Right lobe of liver (tissue), 6 donors: ENCODE results near the gene EZR. TPM values are rescaled to one million over a fixed set of nuclear protein-coding genes. Genes with fewer than 3 reads are reported as not detected.

Experiments
- ATAC-seq, 4 donors: fragments of 200-7000 bp; cut with Tn5 transposase; one replicate each; pipeline ENCODE4 v1.9.1; 2020; ENCODE audit warnings: mild to moderate bottlenecking in 4 of 4, moderate library complexity in 4 of 4
- DNase-seq, 3 donors: peaks; one replicate each; pipeline ENCODE4 v3.0.0-alpha.2; 2020
- H3K27ac ChIP-seq, 3 donors: fragments of 200-600 bp; one replicate each; pipeline ENCODE4 v1.8.0; 2022
- H3K27me3 ChIP-seq, 2 donors: fragments of 200-600 bp; one replicate each; pipeline ENCODE4 v1.8.0; 2022
- H3K36me3 ChIP-seq, 4 donors: fragments of 200-600 bp; sonication (generic) in 1 of 4; one replicate each; pipeline versions ENCODE4 v1.5.1 to v1.8.0; 2017 to 2022; ENCODE audit warnings: control low read depth in 1 of 4
- H3K4me1 ChIP-seq, 4 donors: fragments of 200-600 bp; sonication (generic) in 1 of 4; one replicate each; pipeline versions ENCODE4 v1.5.1 to v1.8.0; 2017 to 2022; ENCODE audit warnings: control low read depth in 1 of 4
- H3K4me3 ChIP-seq, 3 donors: fragments of 200-600 bp; one replicate each; pipeline ENCODE4 v1.8.0; 2022
- H3K9me3 ChIP-seq, 4 donors: fragments of 200-600 bp; sonication (generic) in 1 of 4; one replicate each; pipeline versions ENCODE4 v1.5.1 to v1.8.0; 2017 to 2022; ENCODE audit warnings: control low read depth in 1 of 4
- CTCF ChIP-seq, 4 donors: fragments of 200-600 bp in 3 of 4; fragments of 450-650 bp in 1 of 4; IDR thresholded peaks; one replicate each; pipeline versions ENCODE4 v1.5.1 to v1.8.0; 2016 to 2022; ENCODE audit warnings: antibody characterized with exemption in 4 of 4, mild to moderate bottlenecking in 2 of 4
- POLR2A ChIP-seq: fragments of 450-650 bp; IDR thresholded peaks from one replicate; pipeline ENCODE4 v1.6.1; 2017; ENCODE audit warnings: antibody characterized with exemption, mild to moderate bottlenecking
- WGBS: methylation state at CpG from one replicate; pipeline ENCODE4 v1.1.6; 2018; ENCODE audit warnings: low coverage, low lambda C conversion rate; ENCODE audit not compliant: insufficient coverage; ENCODE audit errors: missing lambda C conversion rate; 5-methylcytosine and 5-hydroxymethylcytosine counted together
- intact Hi-C, 2 donors: fragments of 100-400 bp; cut with DNase I; formaldehyde crosslinking; loops; one replicate each; pipeline versions ENCODE4 v1.11.2 to v1.14.1; 2022
- total RNA-seq, 6 experiments: library from RNA; depleted of rRNA in 2 of 6; stranded (reverse); fragments of >200 nt in 2 of 6; fragmentation: NEBNext Ultra II Directional in 3 of 6; extraction: Animal tissue kit (Norgen Biotek cat#: 25700) in 3 of 6; gene quantifications; one replicate each; pipeline versions ENCODE4 v1.1.0 to v1.2.4, GENCODE V29; 2016 to 2023
- donor health status: DM: no; HTN: yes; CAD: no.
- donor health status: DM: no; HTN: no; CAD: no.
- donor health status: DM: no; HTN: no; CAD: no.
- donor health status: DM: no; HTN: yes; CAD: no.
- donor health status: DM: no; HTN: yes; CAD: no.

EZR gene
- total RNA-seq, 6 experiments from 2014 or later = 26.4 to 161 (median 35.9) TPM

- no peak for TF ChIP-seq CTCF (IDR thresholded peaks at IDR 0.05)
- no peak for TF ChIP-seq POLR2A
- no peaks in the 10 kb centered on the region for H3K9me3 ChIP-seq
- DNase-seq (peak in 2 of 3 donors; percentile 42 to 88), ATAC-seq (peak; percentile 34 to 55 (median 45))
- H3K27ac ChIP-seq = peak overlapping the region in 1 of 3 donors; percentile 83
- peaks cover 0 to 65% (median 15%) of the 10 kb centered on the region in 4 donors for H3K4me1 ChIP-seq
- intact Hi-C loops = no loop called here
- H3K36me3 ChIP-seq = no peaks in the 10 kb centered on the region
- H3K4me3 ChIP-seq = no peak overlapping the region
- H3K27me3 ChIP-seq = no peaks in the 10 kb centered on the region
- WGBS = 64% methylated on average over 6 of the region's 7 CpGs
Measured at GRCh38 chr6:158801655-158802294, 17.4 kb downstream of the EZR start.

- intact Hi-C loops = no loop called here
- peaks cover 0 to 62% (median 15%) of the 10 kb centered on the region in 4 donors for H3K4me1 ChIP-seq
- H3K4me3 ChIP-seq = no peak overlapping the region
- no peaks in the 10 kb centered on the region for H3K36me3 ChIP-seq
- no peaks in the 10 kb centered on the region for H3K27me3 ChIP-seq
- DNase-seq = peak; percentile 81 to 88 (median 83)
- TF ChIP-seq CTCF (IDR thresholded peaks at IDR 0.05) (peak; percentile 21 to 49 (median 42)), POLR2A (no peak)
- H3K9me3 ChIP-seq = no peaks in the 10 kb centered on the region
- peak overlapping the region; percentile 61 to 83 (median 79) for H3K27ac ChIP-seq
- 14% methylated on average over 10 of the region's 11 CpGs for WGBS
- ATAC-seq = peak; percentile 85 to 91 (median 88)
Measured at GRCh38 chr6:158799051-158799792, 19.9 kb downstream of the EZR start.

DNA sequence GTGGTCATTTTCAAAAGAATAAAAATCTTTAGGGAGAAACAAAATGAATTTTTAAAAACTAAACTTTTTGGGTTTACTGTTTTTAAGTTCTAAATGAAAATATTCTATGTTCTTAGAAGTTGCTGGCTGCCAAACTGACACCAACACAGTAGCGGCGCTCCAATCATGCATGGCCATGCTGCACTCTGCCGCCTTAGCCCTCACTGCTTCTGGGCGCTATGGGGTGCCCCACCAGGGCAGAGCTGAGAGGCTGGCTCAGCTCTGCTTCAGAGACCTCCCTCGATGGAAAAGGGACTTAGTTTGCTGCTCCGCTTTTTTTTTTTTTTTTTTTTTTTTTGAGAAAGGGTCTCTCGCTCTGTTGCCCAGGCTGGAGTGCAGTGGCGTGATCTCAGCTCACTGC, 20.9 kb downstream of the EZR start:
- no peaks in the 10 kb centered on the region for H3K36me3 ChIP-seq
- H3K4me1 ChIP-seq = peaks cover 0 to 61% (median 15%) of the 10 kb centered on the region in 4 donors
- intact Hi-C loops = no loop called here
- DNase-seq = no peak
- TF ChIP-seq POLR2A (no peak), CTCF (IDR thresholded peaks at IDR 0.05) (no peak)
- 97% methylated on average over 5 of the region's 8 CpGs for WGBS
- no peaks in the 10 kb centered on the region for H3K9me3 ChIP-seq
- no peaks in the 10 kb centered on the region for H3K27me3 ChIP-seq
- H3K27ac ChIP-seq = peak overlapping the region; percentile 61 to 83 (median 79)
- ATAC-seq = no peak
- no peak overlapping the region for H3K4me3 ChIP-seq

DNA sequence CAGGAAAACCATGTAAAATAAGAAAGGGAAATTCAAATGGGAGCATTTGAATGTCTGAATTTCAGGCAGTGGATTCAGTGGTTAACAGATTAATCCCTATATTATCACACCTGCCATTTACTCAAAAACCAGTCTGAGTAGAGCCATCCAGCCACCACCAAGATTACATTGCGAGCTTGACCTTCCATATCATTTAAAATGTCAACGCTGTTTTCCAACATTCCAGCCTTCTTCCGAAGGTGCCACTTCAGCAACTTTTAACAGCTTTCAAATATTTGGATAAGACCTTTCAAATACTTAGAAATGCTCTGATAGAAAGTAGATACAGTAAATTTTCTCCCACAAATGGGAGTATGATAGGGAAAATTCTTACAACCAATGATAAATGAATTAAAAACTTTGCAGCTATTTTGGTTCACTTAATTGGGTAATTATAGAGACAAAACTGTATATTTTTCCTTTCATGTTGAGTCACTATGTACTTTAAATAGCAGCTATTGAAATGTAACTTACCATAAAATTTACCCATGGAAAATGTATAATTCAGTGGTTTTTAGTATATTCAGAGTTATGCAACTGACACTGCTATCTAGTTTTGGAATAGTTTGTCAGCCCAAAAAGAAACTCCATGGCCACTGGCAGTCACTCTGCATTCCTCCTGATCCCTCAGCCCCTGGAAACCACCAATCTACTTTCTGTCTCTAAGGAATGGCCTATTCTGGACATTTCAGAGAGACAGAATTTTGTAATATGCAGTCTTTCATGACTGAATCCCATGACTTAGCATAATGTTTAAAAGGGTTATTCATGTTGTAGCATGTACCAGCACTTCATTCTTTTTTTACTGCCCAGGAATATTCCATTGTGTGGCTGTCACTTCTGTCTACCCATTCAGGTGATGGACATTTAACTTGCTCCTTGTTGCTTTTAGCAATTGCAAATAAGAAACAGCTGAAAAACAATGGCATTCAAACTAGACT, 21.5 kb downstream of the EZR start:
- TF ChIP-seq POLR2A = no peak
- no peak for TF ChIP-seq CTCF (IDR thresholded peaks at IDR 0.05)
- Histone ChIP-seq H3K27me3 (no peaks in the 10 kb centered on the region), H3K4me1 (peaks cover 0 to 60% (median 15%) of the 10 kb centered on the region in 4 donors), H3K36me3 (no peaks in the 10 kb centered on the region), H3K4me3 (no peak overlapping the region), H3K9me3 (no peaks in the 10 kb centered on the region), H3K27ac (peak overlapping the region in 2 of 3 donors; percentile 79 to 83)
- 31% methylated on average over 3 of the region's 3 CpGs for WGBS
- intact Hi-C loops = no loop called here
- DNase-seq (no peak), ATAC-seq (no peak)
